ENCODE measurements around the gene ZSCAN18.

- TF ChIP-seq EZH2 (IDR thresholded peaks at IDR 0.05; ENCODE audit: borderline replicate concordance, low read depth, low read length, severe bottlenecking) (no peak), POLR2AphosphoS5 (IDR thresholded peaks at IDR 0.05; ENCODE audit: insufficient read depth, low read depth, low read length) (no peak), CTCF (IDR thresholded peaks at IDR 0.05; ENCODE audit: extremely low read depth in 1 of 2, insufficient read depth in 1 of 2, low read depth in 1 of 2, low read length in 2 of 2) (no peak)
Observed at GRCh38 chr19:58058467-58058866, 39.6 kb downstream of the ZSCAN18 start.
